H1 (cell line): ENCODE measurements around the gene RBM4B.

Experiments
- BACH1 ChIP-seq: IDR thresholded peaks from 2 replicates; pipeline ENCODE4 v1.6.1; 2012; ENCODE audit warnings: low read length, improper control_type of control experiment
- CHD1 ChIP-seq: IDR thresholded peaks from 2 replicates; pipeline ENCODE4 v1.6.1; 2012; ENCODE audit warnings: low read depth, low read length, improper control_type of control experiment
- CHD2 ChIP-seq: IDR thresholded peaks from 2 replicates; pipeline ENCODE4 v1.6.1; 2012; ENCODE audit warnings: low read length, improper control_type of control experiment
- CTCF ChIP-seq, 3 experiments: IDR thresholded peaks; 1 replicate in 2 of 3; 2 replicates in 1 of 3; pipeline versions ENCODE4 v1.5.1 to v1.6.1; 2011; ENCODE audit warnings: low read length in 3 of 3, mild to moderate bottlenecking in 3 of 3, inconsistent platforms in 2 of 3, low read depth in 1 of 3, moderate library complexity in 1 of 3; ENCODE audit not compliant: insufficient read depth in 1 of 3; ENCODE audit errors: control extremely low read depth in 1 of 3
- EZH2 ChIP-seq: fragments of 200-600 bp; sonication (generic); IDR thresholded peaks from 2 replicates; pipeline ENCODE4 v1.7.1; 2012; ENCODE audit warnings: low read depth, mild to moderate bottlenecking, moderate library complexity, low read length, inconsistent platforms; ENCODE audit not compliant: severe bottlenecking
- GABPA ChIP-seq: IDR thresholded peaks from 2 replicates; pipeline ENCODE4 v1.6.1; 2011; ENCODE audit warnings: mild to moderate bottlenecking, low read length, moderate library complexity, borderline replicate concordance; ENCODE audit not compliant: insufficient read depth
- MAX ChIP-seq: IDR thresholded peaks from 2 replicates; pipeline ENCODE4 v1.6.1; 2012; ENCODE audit warnings: inconsistent platforms
- POLR2A ChIP-seq, 2 experiments: IDR thresholded peaks; 1 replicate in 1 of 2; 2 replicates in 1 of 2; pipeline ENCODE4 v1.6.1; 2011; ENCODE audit warnings: low read depth in 2 of 2, low read length in 2 of 2, mild to moderate bottlenecking in 2 of 2; ENCODE audit errors: control extremely low read depth in 1 of 2
- SIN3A ChIP-seq, 2 experiments: IDR thresholded peaks in 1 of 2; conservative IDR thresholded peaks in 1 of 2; 2 replicates each; pipeline ENCODE4 v1.6.1; 2011 to 2012; ENCODE audit warnings: low read length in 2 of 2, improper control_type of control experiment in 1 of 2, low read depth in 1 of 2, mild to moderate bottlenecking in 1 of 2
- SP2 ChIP-seq: IDR thresholded peaks from 2 replicates; pipeline ENCODE4 v1.6.1; 2012; ENCODE audit warnings: mild to moderate bottlenecking, low read length, inconsistent platforms
- SUZ12 ChIP-seq: fragments of 200-600 bp; sonication (generic); IDR thresholded peaks from 2 replicates; pipeline ENCODE4 v1.6.1; 2012; ENCODE audit warnings: mild to moderate bottlenecking, inconsistent platforms, low read length, moderate library complexity, mixed read lengths
- USF2 ChIP-seq: IDR thresholded peaks from 2 replicates; pipeline ENCODE4 v1.6.1; 2011; ENCODE audit warnings: low read length, improper control_type of control experiment

GRCh38 chr11:66674964-66675602 lies 2.6 kb downstream of the RBM4B start:
- TF ChIP-seq SIN3A (conservative IDR thresholded peaks at IDR 0.05 in 1 of 2, IDR thresholded peaks at IDR 0.05 in 1 of 2; ENCODE audit: low read depth in 1 of 2, low read length in 2 of 2) = no peak
- TF ChIP-seq SUZ12 = no peak
- no peak for TF ChIP-seq EZH2
- no peak for TF ChIP-seq POLR2A (IDR thresholded peaks at IDR 0.05; ENCODE audit: control extremely low read depth in 1 of 2, low read depth in 2 of 2, low read length in 2 of 2)
- no peak for TF ChIP-seq CTCF (IDR thresholded peaks at IDR 0.05; ENCODE audit: control extremely low read depth in 1 of 3, insufficient read depth in 1 of 3, low read depth in 1 of 3, low read length in 3 of 3)
- TF ChIP-seq SP2 = no peak
- no peak for TF ChIP-seq MAX
- no peak for TF ChIP-seq CHD1
- no peak for TF ChIP-seq USF2
- TF ChIP-seq BACH1 = no peak
- TF ChIP-seq GABPA = no peak
- TF ChIP-seq CHD2 = no peak
